HG03378 (cell line): Measurements from ENCODE around the gene PARD3B.

Source experiments
- ATAC-seq: cut with Tn5 transposase; IDR thresholded peaks from one replicate; pipeline ENCODE4 v1.9.1; 2021; ENCODE audit warnings: mild to moderate bottlenecking, moderate library complexity; ENCODE audit not compliant: unreplicated experiment

PARD3B gene

DNA sequence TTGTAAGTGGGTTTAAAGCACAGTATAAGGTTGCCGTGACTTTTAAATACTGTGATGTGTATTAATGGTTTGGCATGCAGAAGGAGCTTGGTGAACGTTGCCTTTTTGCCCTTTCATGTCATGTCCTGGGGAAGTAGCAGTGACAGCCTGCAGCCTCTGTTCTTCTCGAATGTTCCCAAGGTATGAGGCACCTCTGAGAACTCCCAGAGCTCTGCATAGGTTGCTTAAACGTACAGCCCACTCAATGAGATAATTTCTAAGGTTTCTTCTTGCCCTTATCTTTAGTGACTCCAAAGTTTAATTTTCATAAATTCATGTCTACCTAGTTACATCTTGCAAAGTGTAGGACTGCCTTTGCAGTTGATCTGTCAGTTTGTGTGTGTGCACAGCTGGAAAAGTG lies 36.7 kb downstream of the PARD3B start:
- ATAC-seq: no peak

- ATAC-seq: no peak
These were observed 38.5 kb downstream of the PARD3B start for GRCh38 chr2:204583773-204584172.

- no peak for ATAC-seq
These were observed 40.7 kb downstream of the PARD3B start for GRCh38 chr2:204585930-204586329.

GRCh38 chr2:204586444-204587180 lies 41.3 kb downstream of the PARD3B start:
- ATAC-seq: no peak

GRCh38 chr2:204590063-204590462 lies 44.8 kb downstream of the PARD3B start:
- no peak for ATAC-seq

GRCh38 chr2:204591225-204591624 lies 46.0 kb downstream of the PARD3B start:
- no peak for ATAC-seq

- ATAC-seq: no peak
These were observed 58.8 kb downstream of the PARD3B start for GRCh38 chr2:204604061-204604460.

- ATAC-seq: no peak
These were observed 63.1 kb downstream of the PARD3B start for GRCh38 chr2:204608237-204608939.

- ATAC-seq: no peak
These were observed 65.8 kb downstream of the PARD3B start for GRCh38 chr2:204611017-204611631.

DNA sequence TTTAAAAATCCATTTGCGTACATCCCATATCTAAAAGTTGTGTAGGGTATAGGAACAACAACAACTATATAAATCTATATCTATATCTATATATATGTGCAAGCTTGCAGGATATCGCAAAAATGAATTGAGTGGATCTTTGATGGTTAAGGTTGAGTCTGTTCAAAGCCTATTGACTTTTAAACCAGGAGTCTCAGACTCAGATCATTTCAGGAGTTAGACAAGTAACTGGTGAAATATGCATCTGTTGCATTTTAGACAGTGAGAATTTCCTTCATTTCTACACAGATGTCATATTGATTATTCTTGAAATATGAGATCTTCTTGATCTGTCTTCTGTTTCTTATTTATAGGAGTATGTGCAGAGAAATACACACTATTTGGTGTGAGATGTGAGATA lies 66.5 kb downstream of the PARD3B start:
- ATAC-seq: no peak

- ATAC-seq: no peak
These were observed 68.4 kb downstream of the PARD3B start for GRCh38 chr2:204613635-204614034.

DNA sequence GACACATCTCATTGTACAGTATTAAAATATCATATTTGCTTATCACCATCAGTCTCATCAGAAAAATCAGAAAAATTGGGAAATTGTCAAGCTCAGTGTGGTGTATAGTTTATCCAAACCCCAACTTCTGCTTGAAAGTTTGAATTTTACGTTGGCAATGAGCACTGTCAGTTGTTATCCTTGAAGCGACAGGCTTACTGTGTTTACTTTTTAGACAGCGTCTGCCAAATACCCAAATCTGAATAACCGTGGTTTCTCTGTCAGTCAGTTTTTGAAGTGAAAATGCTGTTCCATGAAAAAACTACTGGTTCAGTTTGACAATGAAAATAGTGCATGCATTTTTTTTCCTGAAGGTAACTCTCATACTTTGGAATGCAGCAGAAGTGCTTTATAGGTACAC lies 70.2 kb downstream of the PARD3B start:
- no peak for ATAC-seq

DNA sequence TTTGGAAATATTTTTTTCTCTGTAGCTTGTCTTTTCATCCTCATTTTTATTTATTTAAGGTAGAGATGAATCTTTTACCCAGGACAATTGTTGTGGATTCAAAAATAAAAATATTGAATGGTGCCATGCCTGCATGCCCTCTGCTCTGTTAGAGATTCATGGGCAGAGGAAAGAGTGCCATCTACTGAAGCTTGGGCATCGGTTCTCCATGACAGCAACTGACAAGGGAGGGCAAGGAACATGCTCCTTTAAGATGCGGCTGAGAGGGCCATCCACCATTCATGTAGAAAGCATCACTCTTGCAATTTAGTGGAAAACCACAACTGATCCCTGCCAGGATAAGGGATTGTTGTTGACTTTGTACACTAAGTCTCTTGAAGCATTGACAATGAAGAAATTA lies 79.9 kb downstream of the PARD3B start:
- no peak for ATAC-seq

GRCh38 chr2:204628926-204629712 lies 83.8 kb downstream of the PARD3B start:
- no peak for ATAC-seq

- no peak for ATAC-seq
These were observed 87.1 kb downstream of the PARD3B start for GRCh38 chr2:204632410-204632809.

DNA sequence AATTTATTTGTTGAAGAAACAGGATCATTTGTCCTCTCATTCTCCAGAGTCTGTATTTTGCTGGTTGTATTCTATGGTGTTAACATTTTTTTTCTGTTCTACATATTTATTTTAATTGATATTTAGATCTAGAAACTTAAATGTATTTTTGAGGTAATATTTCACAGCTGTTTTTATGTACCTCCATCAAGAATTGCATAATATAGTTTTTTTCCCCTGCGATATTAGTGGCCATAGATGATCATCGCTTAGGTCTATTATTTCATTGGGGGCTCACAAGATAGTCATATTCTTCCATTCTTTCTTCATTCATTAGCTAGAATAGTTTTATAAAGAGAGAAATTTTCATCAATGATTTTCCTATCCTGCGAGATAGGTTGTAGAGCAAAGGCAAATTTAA lies 89.3 kb downstream of the PARD3B start:
- ATAC-seq: no peak

DNA sequence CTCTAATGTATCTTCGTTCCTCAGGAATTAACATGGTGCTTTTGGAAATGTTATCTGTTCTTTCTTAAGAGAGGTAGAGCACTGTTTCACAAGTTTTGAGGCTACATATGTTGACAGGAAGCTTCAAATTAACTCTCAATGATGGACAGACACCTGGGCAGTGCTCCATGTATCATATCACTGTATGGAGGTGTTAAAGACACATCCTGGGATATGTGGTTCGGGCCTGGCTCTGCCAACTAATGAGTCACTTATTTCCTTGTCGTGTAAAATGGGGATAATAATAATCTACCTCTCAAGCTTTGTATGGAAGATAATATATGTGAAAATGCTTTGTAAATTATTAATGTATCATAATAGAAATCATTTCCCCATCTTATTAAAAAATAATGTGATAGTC lies 90.2 kb downstream of the PARD3B start:
- ATAC-seq: no peak

DNA sequence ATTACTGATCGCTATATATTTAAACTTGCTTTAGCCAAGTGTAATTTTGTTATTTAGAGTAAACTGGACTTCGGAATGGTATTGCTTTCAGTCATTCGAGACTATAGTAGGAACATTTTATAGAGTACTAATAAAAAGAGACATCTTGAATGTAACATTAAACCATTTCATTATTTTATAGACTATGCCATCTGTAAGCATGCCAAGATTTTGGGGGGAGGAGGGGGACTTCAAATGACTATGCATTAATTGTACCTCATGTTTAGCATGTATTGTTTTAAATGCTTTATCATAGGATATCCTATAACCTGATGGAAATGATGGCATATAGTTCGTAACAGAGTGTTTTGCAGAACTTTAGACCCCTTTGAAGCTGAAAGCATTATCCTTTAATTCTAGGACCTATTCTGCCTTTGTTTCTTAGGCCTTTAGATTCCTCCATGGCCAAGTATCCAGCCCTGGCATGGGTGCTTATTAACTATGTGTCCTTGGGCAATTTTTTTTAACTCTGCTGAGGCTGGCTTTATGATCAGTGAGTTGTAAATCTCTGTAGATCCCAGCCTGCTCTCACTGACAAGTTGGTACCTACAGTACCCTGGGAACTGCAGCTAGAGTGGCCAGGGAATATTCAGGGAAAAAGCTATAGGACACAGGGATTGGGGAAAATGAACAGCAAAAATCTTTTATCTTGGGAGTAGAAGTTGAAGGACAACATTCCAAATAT lies 93.4 kb downstream of the PARD3B start:
- no peak for ATAC-seq

- no peak for ATAC-seq
These were observed 98.1 kb downstream of the PARD3B start for GRCh38 chr2:204643326-204643725.

DNA sequence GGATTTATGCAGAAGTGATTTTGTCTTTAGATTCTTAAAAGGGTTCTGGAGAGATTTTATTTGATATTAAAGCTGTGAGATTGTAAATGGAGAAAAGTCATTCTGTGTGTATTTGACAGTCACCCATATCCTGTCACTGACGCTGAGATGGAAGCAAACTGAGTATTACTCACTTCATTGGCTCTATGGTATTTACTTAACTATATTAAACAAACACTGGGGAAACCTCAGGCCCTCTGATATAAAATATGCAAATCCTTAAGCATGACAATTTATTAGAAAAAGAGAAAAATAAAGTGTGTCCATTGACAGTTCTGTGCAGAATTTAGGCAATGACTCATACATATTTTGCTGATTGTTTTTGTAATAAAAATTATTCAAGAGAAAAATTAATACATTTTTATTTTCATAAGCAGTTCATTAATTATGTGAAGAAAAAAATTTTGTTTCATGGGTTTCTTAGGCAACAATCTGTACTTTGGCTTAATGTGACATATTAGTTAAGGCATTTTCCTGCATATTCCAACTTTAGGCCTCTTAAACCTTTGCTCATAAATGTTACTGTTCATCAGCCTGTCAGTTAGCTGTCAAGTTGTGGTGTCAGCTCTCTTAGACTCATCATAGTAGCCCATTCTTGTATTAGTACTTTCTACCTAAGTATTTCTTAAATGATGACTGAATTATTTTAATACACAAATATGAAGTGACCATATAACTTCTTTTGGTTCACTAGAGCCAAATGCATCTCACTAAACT lies 99.9 kb downstream of the PARD3B start:
- no peak for ATAC-seq
